Esophagus muscularis mucosa (tissue), 3 donors: ENCODE results near the gene LACC1.

Experiments
- POLR2AphosphoS5 ChIP-seq, 2 donors: sonication (generic); formaldehyde crosslinking; IDR thresholded peaks; one replicate each; pipeline ENCODE4 v1.6.1; 2017; ENCODE audit warnings: antibody characterized with exemption in 2 of 2
- TF ChIP-seq, protein P1 (sequence below), 3 experiments: fragments of 200-600 bp in 2 of 3; fragments of 450-650 bp in 1 of 3; sonication (generic) in 2 of 3; IDR thresholded peaks; one replicate each; pipeline ENCODE4 v1.5.1; 2017 to 2019; ENCODE audit warnings: antibody characterized with exemption in 3 of 3, mild to moderate bottlenecking in 2 of 3, moderate library complexity in 1 of 3

DNA sequence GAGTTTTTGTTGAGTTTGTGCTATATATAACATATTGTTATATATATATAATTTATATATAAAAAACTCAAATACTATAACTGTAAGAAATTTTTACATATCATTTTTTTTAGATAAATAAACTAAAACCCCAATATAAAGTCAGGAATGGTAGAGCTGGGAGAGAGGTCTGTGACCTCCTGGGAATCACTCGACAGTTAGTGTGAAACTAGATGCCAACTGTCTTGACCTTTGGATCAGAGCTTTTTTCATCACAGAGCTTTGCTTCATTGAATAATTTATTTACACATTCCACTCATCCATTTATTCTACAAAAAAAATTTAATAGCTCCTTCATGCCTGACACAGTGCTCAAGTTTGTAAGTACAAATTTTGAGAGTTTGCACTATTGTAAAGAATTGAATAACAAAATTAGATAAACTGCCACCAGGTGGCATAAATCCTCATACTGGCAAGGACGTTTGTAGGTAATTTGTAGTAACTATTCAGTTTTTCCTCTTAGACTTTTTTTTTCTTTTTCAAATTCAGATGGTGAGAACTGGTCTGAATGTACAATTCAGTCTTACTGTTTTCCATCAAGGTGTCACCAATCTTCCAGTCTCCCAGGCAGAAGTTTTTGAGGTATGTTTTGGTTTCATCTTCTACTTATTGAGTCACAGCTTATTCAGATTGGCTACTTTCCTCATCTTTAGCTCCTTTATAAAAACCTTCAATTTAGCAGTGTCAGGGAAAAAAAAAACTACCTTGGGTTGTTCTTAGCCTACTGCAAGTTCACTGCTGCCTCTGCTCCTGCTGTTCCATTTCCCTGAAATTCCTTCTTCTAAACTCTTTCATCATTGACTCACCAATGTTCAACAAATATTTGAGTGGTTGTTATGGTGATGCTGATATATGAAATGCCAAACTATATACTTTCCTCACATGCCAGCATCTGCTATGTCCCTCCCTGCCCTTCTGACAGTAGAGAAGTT lies 28.7 kb downstream of the LACC1 start:
- TF ChIP-seq, protein P1, sequence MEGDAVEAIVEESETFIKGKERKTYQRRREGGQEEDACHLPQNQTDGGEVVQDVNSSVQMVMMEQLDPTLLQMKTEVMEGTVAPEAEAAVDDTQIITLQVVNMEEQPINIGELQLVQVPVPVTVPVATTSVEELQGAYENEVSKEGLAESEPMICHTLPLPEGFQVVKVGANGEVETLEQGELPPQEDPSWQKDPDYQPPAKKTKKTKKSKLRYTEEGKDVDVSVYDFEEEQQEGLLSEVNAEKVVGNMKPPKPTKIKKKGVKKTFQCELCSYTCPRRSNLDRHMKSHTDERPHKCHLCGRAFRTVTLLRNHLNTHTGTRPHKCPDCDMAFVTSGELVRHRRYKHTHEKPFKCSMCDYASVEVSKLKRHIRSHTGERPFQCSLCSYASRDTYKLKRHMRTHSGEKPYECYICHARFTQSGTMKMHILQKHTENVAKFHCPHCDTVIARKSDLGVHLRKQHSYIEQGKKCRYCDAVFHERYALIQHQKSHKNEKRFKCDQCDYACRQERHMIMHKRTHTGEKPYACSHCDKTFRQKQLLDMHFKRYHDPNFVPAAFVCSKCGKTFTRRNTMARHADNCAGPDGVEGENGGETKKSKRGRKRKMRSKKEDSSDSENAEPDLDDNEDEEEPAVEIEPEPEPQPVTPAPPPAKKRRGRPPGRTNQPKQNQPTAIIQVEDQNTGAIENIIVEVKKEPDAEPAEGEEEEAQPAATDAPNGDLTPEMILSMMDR (IDR thresholded peaks at IDR 0.05): peak; percentile 54 to 57 (median 56)
- no peak for TF ChIP-seq POLR2AphosphoS5 (IDR thresholded peaks at IDR 0.05)
